ENCODE results near the gene HPS3. TPM values are rescaled to one million over a fixed set of nuclear protein-coding genes. Genes with fewer than 3 reads are reported as not detected.

HPS3 gene
- 32.7 to 39.4 TPM (median 35.8 TPM) in 5 replicates for total RNA-seq (2022; extraction: Qiagen RNA extraction)

GRCh38 chr3:149129326-149130205, at the start of gene HPS3:
Gene HPS3, plus strand, starts transcription at chr3:149129638. Its CDS starts 86 bp downstream, at chr3:149129724.

GRCh38 chr3:149086232-149086988, 43.0 kb upstream of the HPS3 start, which contains the start of gene HLTF:
Gene HLTF, minus strand, starts transcription at chr3:149086533. Its CDS starts 197 bp downstream, at chr3:149086336.

GRCh38 chr3:149221783-149222517, 92.5 kb downstream of the HPS3 start, which contains the start of gene CP:
Gene CP, minus strand, starts transcription at chr3:149221829. Its CDS starts 37 bp downstream, at chr3:149221792.

Other genes with a start within 250 kb of the HPS3 start
- 33.4 to 41.1 TPM (median 34.9 TPM) in 5 replicates for gene GYG1, start 138.1 kb upstream of the HPS3 start, total RNA-seq (2022; extraction: Qiagen RNA extraction)
- 11.9 to 22.6 TPM (median 18.0 TPM) in 5 replicates for gene HLTF, start 43.1 kb upstream of the HPS3 start, total RNA-seq (2022; extraction: Qiagen RNA extraction)
- gene CP, start 92.2 kb downstream of the HPS3 start, total RNA-seq (2022; extraction: Qiagen RNA extraction): 3.8 to 8.1 TPM (median 5.3 TPM) in 5 replicates
- 37.6 to 44.7 TPM (median 41.3 TPM) in 5 replicates for gene TM4SF18, start 204.0 kb downstream of the HPS3 start, total RNA-seq (2022; extraction: Qiagen RNA extraction)
- 1,236 to 1,908 TPM (median 1,489 TPM) in 5 replicates for gene TM4SF1, start 248.0 kb downstream of the HPS3 start, total RNA-seq (2022; extraction: Qiagen RNA extraction)